NT2/D1 (cell line): Measurements from ENCODE around the gene NPAS2.

ENCODE experiments used
- SUZ12 ChIP-seq: IDR thresholded peaks from 2 replicates; pipeline ENCODE4 v1.6.1; 2011; ENCODE audit not compliant: insufficient read length, insufficient read depth; ENCODE audit errors: extremely low read depth
- YY1 ChIP-seq: IDR thresholded peaks from 2 replicates; pipeline ENCODE4 v1.6.1; 2011; ENCODE audit not compliant: insufficient read length, insufficient read depth
- ZNF274 ChIP-seq: IDR thresholded peaks from 2 replicates; pipeline ENCODE4 v1.6.1; 2011; ENCODE audit warnings: mild to moderate bottlenecking, low read depth, low read length

- TF ChIP-seq SUZ12, result no peak
- TF ChIP-seq YY1, result no peak
- no peak for TF ChIP-seq ZNF274
Measured at GRCh38 chr2:100940766-100941645, 121.1 kb downstream of the NPAS2 start.
